Activated CD8-positive, alpha-beta T cell treated with anti-CD3 and anti-CD28 coated beads for 36 hours (primary cell): ENCODE measurements around the gene PABPN1. TPM values are rescaled to one million over a fixed set of nuclear protein-coding genes. Genes with fewer than 3 reads are reported as not detected.

ENCODE experiments used
- ATAC-seq: fragments of 200-7000 bp; cut with Tn5 transposase; one replicate; pipeline ENCODE4 v1.10.0; 2021; ENCODE audit warnings: mild to moderate bottlenecking, moderate library complexity
- CTCF ChIA-PET: fragments of 350-600 bp; sonication (Branson Sonifier 250); formaldehyde crosslinking; loops from one replicate; lab custom pipeline; 2021; ENCODE audit warnings: antibody characterized with exemption; lab: Charles Lee
- POLR2A ChIA-PET: fragments of 350-600 bp; sonication (Branson Sonifier 250); formaldehyde crosslinking; loops from one replicate; lab custom pipeline; 2021; ENCODE audit warnings: antibody characterized with exemption; lab: Charles Lee
- DNase-seq: peaks from one replicate; pipeline ENCODE4 v3.0.0-alpha.2; 2020
- H3K27ac Mint-ChIP-seq: one replicate; pipeline ENCODE4 v1.8.0; 2021; ENCODE audit warnings: mild to moderate bottlenecking, mixed read lengths
- H3K27me3 Mint-ChIP-seq: one replicate; pipeline ENCODE4 v1.8.0; 2021; ENCODE audit warnings: mixed read lengths
- H3K36me3 Mint-ChIP-seq: one replicate; pipeline ENCODE4 v1.8.0; 2021; ENCODE audit warnings: low read depth, mixed read lengths
- H3K4me1 Mint-ChIP-seq: one replicate; pipeline ENCODE4 v1.8.0; 2021; ENCODE audit warnings: low read depth, mixed read lengths
- H3K4me3 Mint-ChIP-seq: one replicate; pipeline ENCODE4 v1.8.0; 2021; ENCODE audit warnings: mild to moderate bottlenecking, moderate library complexity, mixed read lengths
- H3K9me3 Mint-ChIP-seq: one replicate; pipeline ENCODE4 v1.8.0; 2021; ENCODE audit warnings: mixed read lengths
- CTCF ChIP-seq: fragments of 200-600 bp; IDR thresholded peaks from one replicate; pipeline ENCODE4 v1.8.0; 2022; ENCODE audit warnings: antibody characterized with exemption, mild to moderate bottlenecking
- intact Hi-C: fragments of 100-400 bp; cut with micrococcal nuclease; formaldehyde crosslinking; loops from one replicate; pipeline ENCODE4 v1.10.0; 2022
- total RNA-seq, 2 experiments: library from RNA; stranded (reverse); gene quantifications; one replicate each; pipeline ENCODE4 v1.2.3, GENCODE V29; 2021

PABPN1 gene
- total RNA-seq, 2 experiments from 2014 or later: 258 to 260 TPM

DNA sequence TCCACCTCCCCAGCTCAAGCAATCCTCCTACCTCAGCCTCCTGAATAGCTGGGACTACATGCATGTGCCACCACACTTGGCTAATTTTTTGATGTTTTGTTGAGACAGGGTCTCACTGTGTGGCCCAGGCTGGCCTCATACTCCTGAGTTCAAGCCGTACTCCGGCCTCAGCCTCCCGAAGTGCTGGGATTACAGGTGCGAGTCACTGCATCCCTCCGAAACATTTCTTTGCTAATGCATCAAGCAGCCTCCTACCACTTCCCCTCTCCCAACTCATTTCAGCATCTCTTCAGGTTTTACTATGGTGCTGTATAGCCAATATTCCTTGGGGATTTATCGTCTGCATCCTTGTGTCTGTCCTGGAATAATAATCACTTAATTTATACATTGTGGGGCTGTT lies 33.7 kb downstream of the PABPN1 start:
- ChIA-PET CTCF (interaction anchor here (2.8 kb wide), 1 partner anchor 25 kb away, joined by 19 read pairs; no protein-coding TSS in a partner anchor), POLR2A (no interaction called here)
- intact Hi-C loops: no loop called here
- no peak overlapping the region for H3K27ac Mint-ChIP-seq
- no peak for TF ChIP-seq CTCF
- no peaks in the 10 kb centered on the region for H3K36me3 Mint-ChIP-seq
- DNase-seq: no peak
- no peaks in the 10 kb centered on the region for H3K9me3 Mint-ChIP-seq
- peaks cover 35% of the 10 kb centered on the region for H3K27me3 Mint-ChIP-seq
- peaks cover 4% of the 10 kb centered on the region for H3K4me1 Mint-ChIP-seq
- ATAC-seq: no peak
- H3K4me3 Mint-ChIP-seq: no peak overlapping the region

- Mint-ChIP-seq H3K36me3 (no peaks in the 10 kb centered on the region), H3K27me3 (peaks cover 30% of the 10 kb centered on the region), H3K4me3 (no peak overlapping the region), H3K27ac (no peak overlapping the region), H3K4me1 (peaks cover 4% of the 10 kb centered on the region), H3K9me3 (no peaks in the 10 kb centered on the region)
- no peak for TF ChIP-seq CTCF
- ATAC-seq (no peak), DNase-seq (no peak)
- ChIA-PET POLR2A (no interaction called here), CTCF (no interaction called here)
- intact Hi-C loops: no loop called here
These were observed 34.7 kb downstream of the PABPN1 start for GRCh38 chr14:23355871-23356435.

DNA sequence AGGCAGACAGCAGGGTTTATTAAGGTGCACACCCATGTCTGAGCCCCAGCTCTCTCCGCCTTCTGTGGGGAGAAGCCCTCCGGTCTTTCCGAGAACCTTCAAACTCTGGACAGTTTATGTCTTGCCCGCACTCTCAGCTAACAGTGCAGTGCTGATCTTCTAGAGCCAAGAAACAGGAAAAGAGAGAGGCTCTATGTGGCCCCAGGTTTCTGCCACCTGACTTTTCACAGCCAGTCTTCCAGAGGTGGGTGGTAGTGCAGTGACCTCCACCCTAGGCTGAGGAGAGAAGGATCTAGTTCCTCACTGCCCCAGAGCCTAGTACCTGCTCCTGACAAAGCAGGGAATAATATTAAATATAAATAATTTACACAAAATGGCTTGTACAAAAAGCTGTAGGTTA lies 35.4 kb downstream of the PABPN1 start:
- intact Hi-C loops: no loop called here
- H3K36me3 Mint-ChIP-seq: no peaks in the 10 kb centered on the region
- H3K4me3 Mint-ChIP-seq: no peak overlapping the region
- H3K4me1 Mint-ChIP-seq: peaks cover 3% of the 10 kb centered on the region
- no peak for DNase-seq
- no peak for ATAC-seq
- ChIA-PET CTCF (interaction anchor here (2.0 kb wide), 1 partner anchor 23 kb away, joined by 6 read pairs; no protein-coding TSS in a partner anchor), POLR2A (no interaction called here)
- H3K9me3 Mint-ChIP-seq: no peaks in the 10 kb centered on the region
- H3K27me3 Mint-ChIP-seq: peaks cover 25% of the 10 kb centered on the region
- H3K27ac Mint-ChIP-seq: no peak overlapping the region
- TF ChIP-seq CTCF: no peak

GRCh38 chr14:23357261-23357660 lies 36.0 kb downstream of the PABPN1 start:
- no peaks in the 10 kb centered on the region for H3K36me3 Mint-ChIP-seq
- no peaks in the 10 kb centered on the region for H3K9me3 Mint-ChIP-seq
- peaks cover 3% of the 10 kb centered on the region for H3K4me1 Mint-ChIP-seq
- CTCF ChIA-PET: interaction anchor here (1.4 to 2.0 kb wide), 3 partner anchors 12 to 23 kb away, joined by 3 to 6 read pairs (median 4); no protein-coding TSS in a partner anchor
- no peak for ATAC-seq
- POLR2A ChIA-PET: no interaction called here
- intact Hi-C loops: no loop called here
- no peak overlapping the region for H3K4me3 Mint-ChIP-seq
- DNase-seq: no peak
- no peak overlapping the region for H3K27ac Mint-ChIP-seq
- peaks cover 25% of the 10 kb centered on the region for H3K27me3 Mint-ChIP-seq
- no peak for TF ChIP-seq CTCF

DNA sequence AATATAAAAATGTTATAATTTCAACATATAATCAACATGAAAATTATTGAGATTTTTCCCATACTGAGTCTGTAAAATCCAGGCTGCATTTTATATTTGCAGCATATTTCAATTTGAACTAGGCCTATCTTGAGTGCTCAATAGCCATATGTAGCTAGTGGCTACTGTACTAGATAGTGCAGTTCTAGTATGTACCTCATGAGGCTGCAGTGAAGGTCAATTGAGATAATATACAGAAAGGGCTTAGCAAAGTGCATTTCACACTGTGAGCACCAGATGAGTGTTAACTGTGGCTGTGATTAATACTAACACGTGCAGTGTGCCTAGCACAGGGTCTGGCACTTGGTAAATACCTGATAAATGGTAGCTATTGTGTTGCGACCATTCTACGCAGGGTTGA lies 36.8 kb downstream of the PABPN1 start:
- no peak overlapping the region for H3K27ac Mint-ChIP-seq
- no peak for DNase-seq
- intact Hi-C loops: no loop called here
- H3K4me3 Mint-ChIP-seq: no peak overlapping the region
- TF ChIP-seq CTCF: no peak
- H3K4me1 Mint-ChIP-seq: peaks cover under 1% of the 10 kb centered on the region
- ChIA-PET CTCF (interaction anchor here (1.4 to 2.0 kb wide), 3 partner anchors 12 to 22 kb away, joined by 3 to 6 read pairs (median 4); no protein-coding TSS in a partner anchor), POLR2A (no interaction called here)
- peaks cover 21% of the 10 kb centered on the region for H3K27me3 Mint-ChIP-seq
- H3K36me3 Mint-ChIP-seq: no peaks in the 10 kb centered on the region
- no peaks in the 10 kb centered on the region for H3K9me3 Mint-ChIP-seq
- ATAC-seq: no peak
